HepG2 (cell line): ENCODE results near the gene DNAJB11. TPM values are rescaled to one million over a fixed set of nuclear protein-coding genes. Genes with fewer than 3 reads are reported as not detected.

ENCODE experiments used
- ASH2L ChIP-seq: fragments of 300-600, 200-600 bp; sonication (generic); IDR thresholded peaks from 2 replicates; pipeline ENCODE4 v1.7.0; 2017; ENCODE audit warnings: low read depth, mild to moderate bottlenecking, moderate library complexity, mixed read lengths, low read length; ENCODE audit not compliant: insufficient read length
- ATF3 ChIP-seq: sonication (generic); formaldehyde crosslinking; IDR thresholded peaks from 2 replicates; pipeline ENCODE4 v1.4.0; 2020; ENCODE audit warnings: missing genetic modification reagents
- BCL3 ChIP-seq: sonication (generic); formaldehyde crosslinking; IDR thresholded peaks from 2 replicates; pipeline ENCODE4 v1.5.1; 2020; ENCODE audit warnings: mild to moderate bottlenecking, missing genetic modification reagents, moderate library complexity
- BHLHE40 ChIP-seq: IDR thresholded peaks from 2 replicates; pipeline ENCODE4 v1.6.1; 2011; ENCODE audit warnings: low read length, improper control_type of control experiment
- BRD4 ChIP-seq: sonication (generic); formaldehyde crosslinking; IDR thresholded peaks from 2 replicates; pipeline ENCODE4 v1.4.0; 2020; ENCODE audit warnings: missing genetic modification reagents
- CHCHD3 ChIP-seq: sonication (generic); formaldehyde crosslinking; IDR thresholded peaks from 2 replicates; pipeline ENCODE4 v1.8.0; 2022; ENCODE audit warnings: mild to moderate bottlenecking, missing genetic modification reagents, moderate library complexity
- ISL2 ChIP-seq: sonication (generic); formaldehyde crosslinking; IDR thresholded peaks from 2 replicates; pipeline ENCODE4 v1.5.0; 2020; ENCODE audit warnings: missing genetic modification reagents
- KLF13 ChIP-seq: sonication (generic); formaldehyde crosslinking; IDR thresholded peaks from 2 replicates; pipeline ENCODE4 v1.4.0; 2020; ENCODE audit warnings: mild to moderate bottlenecking, missing genetic modification reagents
- MEF2D ChIP-seq: sonication (generic); formaldehyde crosslinking; IDR thresholded peaks from 2 replicates; pipeline ENCODE4 v1.5.1; 2020; ENCODE audit warnings: mild to moderate bottlenecking, missing genetic modification reagents
- STAT5B ChIP-seq: sonication (generic); formaldehyde crosslinking; IDR thresholded peaks from 2 replicates; pipeline ENCODE4 v1.4.0; 2020; ENCODE audit warnings: missing genetic modification reagents
- SUZ12 ChIP-seq: fragments of 150-350 bp; IDR thresholded peaks from 2 replicates; pipeline ENCODE4 v1.6.1; 2014; ENCODE audit warnings: low read depth, low read length
- TMF1 ChIP-seq: sonication (generic); formaldehyde crosslinking; IDR thresholded peaks from 2 replicates; pipeline ENCODE4 v1.8.1; 2022; ENCODE audit warnings: low read depth, missing genetic modification reagents
- ZFYVE20 ChIP-seq: sonication (generic); formaldehyde crosslinking; IDR thresholded peaks from 2 replicates; pipeline ENCODE4 v1.8.0; 2023; ENCODE audit warnings: low read depth, mild to moderate bottlenecking, moderate library complexity, missing genetic modification reagents, borderline replicate concordance
- ZNF572 ChIP-seq: sonication (generic); formaldehyde crosslinking; IDR thresholded peaks from 2 replicates; pipeline ENCODE4 v1.5.1; 2020; ENCODE audit warnings: mild to moderate bottlenecking, missing genetic modification reagents
- ZNF619 ChIP-seq: sonication (generic); formaldehyde crosslinking; IDR thresholded peaks from 2 replicates; pipeline ENCODE4 v1.4.0; 2020; ENCODE audit warnings: mild to moderate bottlenecking, missing genetic modification reagents
- ZSCAN5A ChIP-seq: sonication (generic); formaldehyde crosslinking; IDR thresholded peaks from 2 replicates; pipeline ENCODE4 v1.8.0; 2022; ENCODE audit warnings: mild to moderate bottlenecking, missing genetic modification reagents, borderline replicate concordance
- polyA plus RNA-seq, 8 experiments: library from polyadenylated mRNA; depleted of rRNA in 3 of 8; stranded (reverse) in 7 of 8; unstranded in 1 of 8; fragments of >200 nt; fragmentation: Illumina TruSeq in 4 of 8; extraction: Trizol in 4 of 8; gene quantifications; 2 replicates each; pipeline versions ENCODE4 v1.2.1 to v1.2.3, GENCODE V29; 2011 to 2016; ENCODE audit warnings: low read depth in 4 of 8, missing spikeins in 1 of 8, mixed read lengths in 1 of 8; ENCODE audit not compliant: insufficient read depth in 1 of 8
- total RNA-seq, 5 experiments: library from RNA; depleted of rRNA; stranded (reverse); fragments of >200 nt; fragmentation: Illumina TruSeq; extraction: Trizol; gene quantifications; 2 replicates each; pipeline ENCODE4 v1.2.3, GENCODE V29; 2016; ENCODE audit warnings: low read depth in 1 of 5
- TF ChIP-seq, protein P1 (sequence below): sonication (generic); formaldehyde crosslinking; conservative IDR thresholded peaks from 2 replicates; pipeline ENCODE4 v1.8.0; 2022; ENCODE audit warnings: low read depth, missing genetic modification reagents
- TF ChIP-seq, protein P2 (sequence below): sonication (generic); formaldehyde crosslinking; IDR thresholded peaks from 2 replicates; pipeline ENCODE4 v1.5.0; 2020; ENCODE audit warnings: mild to moderate bottlenecking, missing genetic modification reagents
- TF ChIP-seq, protein P3 (sequence below): IDR thresholded peaks from 2 replicates; pipeline ENCODE4 v1.6.1; 2018; ENCODE audit warnings: missing genetic modification reagents, mild to moderate bottlenecking, missing compliant biosample characterization

DNAJB11 gene
- total and polyA plus RNA-seq, 2 of the 13 experiments (the other 11 are each of a cell fraction or from before 2014, with no cell fraction given): 41.0 to 132 TPM

DNA sequence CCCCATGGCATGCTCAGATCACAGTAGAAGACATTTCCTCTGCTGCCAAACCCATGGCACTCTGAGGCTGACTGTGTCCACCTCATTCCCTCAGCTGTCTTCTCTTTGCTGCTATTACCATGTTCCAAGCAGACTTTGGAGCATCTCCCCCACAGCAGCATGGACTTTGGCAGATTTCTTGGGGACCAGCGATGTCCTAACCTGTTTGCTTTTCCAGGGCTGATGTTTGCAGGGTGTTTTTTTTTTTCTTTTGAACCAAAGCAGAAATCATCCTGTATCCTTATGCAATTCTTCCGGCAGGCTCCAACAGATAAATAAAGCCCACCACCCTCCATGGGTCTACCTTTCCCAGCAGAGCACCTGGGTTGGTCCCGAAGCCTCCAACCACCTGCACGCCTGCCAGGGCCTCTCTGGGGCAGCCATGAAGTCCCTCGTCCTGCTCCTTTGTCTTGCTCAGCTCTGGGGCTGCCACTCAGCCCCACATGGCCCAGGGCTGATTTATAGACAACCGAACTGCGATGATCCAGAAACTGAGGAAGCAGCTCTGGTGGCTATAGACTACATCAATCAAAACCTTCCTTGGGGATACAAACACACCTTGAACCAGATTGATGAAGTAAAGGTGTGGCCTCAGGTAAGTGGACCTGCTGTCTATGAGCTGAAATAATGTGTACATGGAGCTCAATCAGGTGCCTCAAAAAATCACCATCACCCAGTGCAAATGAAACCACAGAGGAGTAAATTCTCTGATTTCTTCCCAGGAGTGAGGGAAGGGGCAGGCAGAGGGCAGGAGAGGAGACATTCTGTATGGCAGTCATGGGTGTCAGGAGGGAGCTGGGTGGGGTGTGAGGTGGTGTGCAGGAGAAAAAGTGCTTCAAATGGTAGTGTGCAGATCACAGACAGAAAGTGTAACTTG lies 42.5 kb downstream of the DNAJB11 start, which contains the start of gene AHSG (continued):
- TF ChIP-seq CHCHD3 (CRISPR knock-in tag) (0 out of 2 replicates have a peak, but pooled peaks have one; percentile 57), ZNF619 (CRISPR knock-in tag) (0 out of 2 replicates have a peak, but pooled peaks have one; percentile 32), SUZ12 (no peak), ISL2 (CRISPR knock-in tag) (peak; percentile 97), ZNF572 (CRISPR knock-in tag) (no peak), MEF2D (CRISPR knock-in tag) (peak; percentile 92), BRD4 (CRISPR knock-in tag) (peak; percentile 55), BCL3 (CRISPR knock-in tag) (no peak; the same call in 1 of the 2 replicates), TMF1 (CRISPR knock-in tag) (peak; percentile 68), KLF13 (CRISPR knock-in tag) (no peak), ZFYVE20 (CRISPR knock-in tag) (no peak), STAT5B (CRISPR knock-in tag) (no peak), ZSCAN5A (CRISPR knock-in tag) (peak; percentile 52; the same call in 1 of the 2 replicates), ASH2L (peak; percentile 85), ATF3 (CRISPR knock-in tag) (peak; percentile 69; the same call in 1 of the 2 replicates), BHLHE40 (no peak; the same call in 1 of the 2 replicates)
- TF ChIP-seq, protein P1, sequence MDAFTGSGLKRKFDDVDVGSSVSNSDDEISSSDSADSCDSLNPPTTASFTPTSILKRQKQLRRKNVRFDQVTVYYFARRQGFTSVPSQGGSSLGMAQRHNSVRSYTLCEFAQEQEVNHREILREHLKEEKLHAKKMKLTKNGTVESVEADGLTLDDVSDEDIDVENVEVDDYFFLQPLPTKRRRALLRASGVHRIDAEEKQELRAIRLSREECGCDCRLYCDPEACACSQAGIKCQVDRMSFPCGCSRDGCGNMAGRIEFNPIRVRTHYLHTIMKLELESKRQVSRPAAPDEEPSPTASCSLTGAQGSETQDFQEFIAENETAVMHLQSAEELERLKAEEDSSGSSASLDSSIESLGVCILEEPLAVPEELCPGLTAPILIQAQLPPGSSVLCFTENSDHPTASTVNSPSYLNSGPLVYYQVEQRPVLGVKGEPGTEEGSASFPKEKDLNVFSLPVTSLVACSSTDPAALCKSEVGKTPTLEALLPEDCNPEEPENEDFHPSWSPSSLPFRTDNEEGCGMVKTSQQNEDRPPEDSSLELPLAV: no peak
- TF ChIP-seq, protein P2, sequence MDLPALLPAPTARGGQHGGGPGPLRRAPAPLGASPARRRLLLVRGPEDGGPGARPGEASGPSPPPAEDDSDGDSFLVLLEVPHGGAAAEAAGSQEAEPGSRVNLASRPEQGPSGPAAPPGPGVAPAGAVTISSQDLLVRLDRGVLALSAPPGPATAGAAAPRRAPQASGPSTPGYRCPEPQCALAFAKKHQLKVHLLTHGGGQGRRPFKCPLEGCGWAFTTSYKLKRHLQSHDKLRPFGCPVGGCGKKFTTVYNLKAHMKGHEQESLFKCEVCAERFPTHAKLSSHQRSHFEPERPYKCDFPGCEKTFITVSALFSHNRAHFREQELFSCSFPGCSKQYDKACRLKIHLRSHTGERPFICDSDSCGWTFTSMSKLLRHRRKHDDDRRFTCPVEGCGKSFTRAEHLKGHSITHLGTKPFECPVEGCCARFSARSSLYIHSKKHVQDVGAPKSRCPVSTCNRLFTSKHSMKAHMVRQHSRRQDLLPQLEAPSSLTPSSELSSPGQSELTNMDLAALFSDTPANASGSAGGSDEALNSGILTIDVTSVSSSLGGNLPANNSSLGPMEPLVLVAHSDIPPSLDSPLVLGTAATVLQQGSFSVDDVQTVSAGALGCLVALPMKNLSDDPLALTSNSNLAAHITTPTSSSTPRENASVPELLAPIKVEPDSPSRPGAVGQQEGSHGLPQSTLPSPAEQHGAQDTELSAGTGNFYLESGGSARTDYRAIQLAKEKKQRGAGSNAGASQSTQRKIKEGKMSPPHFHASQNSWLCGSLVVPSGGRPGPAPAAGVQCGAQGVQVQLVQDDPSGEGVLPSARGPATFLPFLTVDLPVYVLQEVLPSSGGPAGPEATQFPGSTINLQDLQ (CRISPR knock-in tag): no peak
- TF ChIP-seq, protein P3, sequence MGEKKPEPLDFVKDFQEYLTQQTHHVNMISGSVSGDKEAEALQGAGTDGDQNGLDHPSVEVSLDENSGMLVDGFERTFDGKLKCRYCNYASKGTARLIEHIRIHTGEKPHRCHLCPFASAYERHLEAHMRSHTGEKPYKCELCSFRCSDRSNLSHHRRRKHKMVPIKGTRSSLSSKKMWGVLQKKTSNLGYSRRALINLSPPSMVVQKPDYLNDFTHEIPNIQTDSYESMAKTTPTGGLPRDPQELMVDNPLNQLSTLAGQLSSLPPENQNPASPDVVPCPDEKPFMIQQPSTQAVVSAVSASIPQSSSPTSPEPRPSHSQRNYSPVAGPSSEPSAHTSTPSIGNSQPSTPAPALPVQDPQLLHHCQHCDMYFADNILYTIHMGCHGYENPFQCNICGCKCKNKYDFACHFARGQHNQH: peak; percentile 90
